NCI-H460 (cell line): ENCODE measurements around the gene MUC5AC. TPM values are rescaled to one million over a fixed set of nuclear protein-coding genes. Genes with fewer than 3 reads are reported as not detected.
"Not testable (repeated sequence)": the region's sequence is repeated elsewhere in the genome, so short reads cannot be mapped to it uniquely, and the experiment has no call there.

ENCODE experiments used
- DNase-seq: peaks from one replicate; pipeline ENCODE4 v3.0.0-alpha.2; 2016; ENCODE audit warnings: low read depth; ENCODE audit errors: extremely low read depth
- total RNA-seq: library from RNA; depleted of rRNA; stranded (reverse); fragments of >200 nt; shearing (Covaris generic); gene quantifications from 2 replicates; pipeline ENCODE4 v1.2.3, GENCODE V29; 2014

MUC5AC gene
- total RNA-seq, 1 experiment from 2014 or later, result not detected

DNA sequence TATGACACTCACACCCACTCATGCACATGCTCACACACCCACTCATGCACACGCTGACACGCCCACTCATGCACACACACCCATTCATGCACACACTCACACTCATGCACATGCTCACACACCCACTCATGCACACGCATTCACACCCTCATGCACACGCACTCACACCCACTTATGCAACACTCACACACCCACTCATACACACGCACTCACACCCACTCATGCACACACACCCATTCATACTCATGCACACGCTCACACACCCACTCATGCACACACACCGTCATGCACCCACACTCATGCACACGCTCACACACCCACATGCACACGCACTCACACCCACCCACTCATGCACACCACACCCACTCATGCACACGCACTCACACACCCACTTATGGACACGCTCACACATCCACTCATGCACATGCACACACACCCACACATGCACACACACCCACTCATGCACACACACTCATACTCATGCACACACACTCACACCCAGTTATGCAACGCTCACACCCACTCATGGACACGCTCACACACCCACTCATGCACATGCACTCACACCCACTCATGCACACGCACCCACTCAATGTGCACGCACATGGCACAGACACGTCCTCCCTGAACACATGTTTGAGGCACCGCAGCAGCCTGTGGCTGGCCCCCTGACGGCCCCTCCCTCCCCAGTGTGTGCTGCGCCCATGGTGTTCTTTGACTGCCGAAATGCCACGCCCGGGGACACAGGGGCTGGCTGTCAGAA is 17.9 kb downstream of the MUC5AC start:
- no peak for DNase-seq

DNA sequence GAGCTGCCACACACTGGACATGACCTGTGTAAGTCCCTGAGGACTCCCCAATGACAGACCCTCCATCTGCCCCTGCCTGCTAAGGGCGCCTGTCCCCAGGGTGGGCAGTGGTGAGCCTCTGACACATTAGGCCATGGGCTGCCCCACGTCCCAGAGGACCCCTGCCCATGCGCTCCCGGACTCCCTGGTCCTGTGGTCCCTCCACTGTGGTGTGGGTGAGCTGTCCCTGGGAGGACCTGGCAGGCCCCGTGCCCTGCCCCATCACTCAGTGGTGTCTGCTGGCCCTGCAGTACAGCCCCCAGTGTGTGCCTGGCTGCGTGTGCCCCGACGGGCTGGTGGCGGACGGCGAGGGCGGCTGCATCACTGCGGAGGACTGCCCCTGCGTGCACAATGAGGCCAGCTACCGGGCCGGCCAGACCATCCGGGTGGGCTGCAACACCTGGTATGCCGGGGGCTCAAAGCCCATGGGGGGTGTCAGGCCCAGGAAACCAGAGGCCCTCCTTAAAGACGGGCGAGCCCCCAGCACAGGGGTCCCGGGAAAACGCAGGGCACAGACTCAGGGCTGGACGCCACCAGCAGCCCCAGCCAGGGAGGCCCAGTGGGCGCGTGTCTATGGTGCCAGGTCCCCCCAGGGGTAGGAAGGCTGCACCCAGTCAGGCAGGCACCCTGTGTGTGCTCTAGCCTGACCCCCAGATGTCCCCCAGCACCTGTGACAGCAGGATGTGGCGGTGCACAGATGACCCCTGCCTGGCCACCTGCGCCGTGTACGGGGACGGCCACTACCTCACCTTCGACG is 18.7 kb downstream of the MUC5AC start:
- DNase-seq, result no peak

DNA sequence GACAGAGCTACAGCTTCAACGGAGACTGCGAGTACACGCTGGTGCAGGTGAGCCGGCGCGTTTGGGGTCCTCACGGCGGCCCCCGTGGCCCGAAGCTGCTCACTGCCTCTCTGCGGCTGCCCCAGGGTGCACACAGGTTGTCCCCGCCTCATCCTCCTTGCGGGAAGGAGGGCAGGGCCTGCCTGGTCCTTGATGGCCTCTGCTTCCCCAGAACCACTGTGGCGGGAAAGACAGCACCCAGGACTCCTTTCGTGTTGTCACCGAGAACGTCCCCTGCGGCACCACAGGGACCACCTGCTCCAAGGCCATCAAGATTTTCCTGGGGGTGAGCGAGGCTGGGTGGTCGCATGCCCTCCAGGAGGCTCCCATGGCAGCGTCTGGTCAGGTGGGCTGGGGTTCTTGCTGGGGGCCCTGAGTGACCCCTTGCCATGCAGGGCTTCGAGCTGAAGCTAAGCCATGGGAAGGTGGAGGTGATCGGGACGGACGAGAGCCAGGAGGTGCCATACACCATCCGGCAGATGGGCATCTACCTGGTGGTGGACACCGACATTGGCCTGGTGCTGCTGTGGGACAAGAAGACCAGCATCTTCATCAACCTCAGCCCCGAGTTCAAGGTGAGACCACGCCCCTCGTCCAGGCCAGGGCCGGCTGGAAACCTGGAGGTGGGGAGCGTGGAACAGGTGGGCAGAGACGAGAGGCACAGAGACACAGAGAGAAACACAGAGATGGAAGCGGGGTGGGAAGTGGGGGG is 19.4 kb downstream of the MUC5AC start:
- no peak for DNase-seq

DNA sequence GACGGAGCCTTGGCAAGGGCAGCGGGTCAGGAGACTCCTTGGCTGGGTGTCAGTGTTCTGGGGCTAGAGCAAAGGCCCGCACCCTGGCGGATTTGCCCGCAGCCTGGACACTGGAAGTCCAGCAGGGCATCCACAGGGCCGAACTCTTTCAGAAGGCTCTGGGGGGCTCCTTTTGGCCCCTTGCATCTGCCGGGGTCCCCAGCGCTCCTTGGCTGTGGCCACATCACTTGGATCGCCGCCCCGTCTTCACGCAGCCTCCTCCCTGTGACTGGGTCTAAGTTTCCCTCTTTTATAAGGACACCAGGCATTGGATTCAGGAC is 20.0 kb downstream of the MUC5AC start:
- no peak for DNase-seq

DNA sequence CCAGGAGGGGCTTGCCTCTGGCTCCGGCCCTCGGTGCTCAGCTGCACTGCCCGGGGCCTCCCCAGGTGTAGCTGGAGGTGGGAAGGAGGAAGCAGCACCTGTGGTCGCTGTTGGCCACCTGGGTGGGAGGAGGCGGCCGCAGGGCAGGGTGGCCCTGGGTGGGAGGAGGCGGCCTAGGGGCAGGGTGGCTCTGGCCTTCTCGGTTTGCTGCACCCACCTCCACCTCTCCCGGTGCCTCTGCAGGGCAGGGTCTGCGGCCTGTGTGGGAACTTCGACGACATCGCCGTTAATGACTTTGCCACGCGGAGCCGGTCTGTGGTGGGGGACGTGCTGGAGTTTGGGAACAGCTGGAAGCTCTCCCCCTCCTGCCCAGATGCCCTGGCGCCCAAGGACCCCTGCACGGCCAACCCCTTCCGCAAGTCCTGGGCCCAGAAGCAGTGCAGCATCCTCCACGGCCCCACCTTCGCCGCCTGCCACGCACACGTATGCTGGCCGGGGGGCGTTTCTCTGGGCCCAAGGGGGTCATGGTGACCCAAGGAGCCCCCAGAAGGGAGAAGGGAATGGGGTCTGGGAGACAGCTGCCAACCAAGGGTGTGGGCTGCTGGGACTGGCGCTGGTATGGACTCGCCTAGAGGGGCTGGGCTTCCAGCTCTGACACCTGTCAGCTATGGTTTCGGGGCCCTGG is 20.6 kb downstream of the MUC5AC start:
- DNase-seq, result no peak

DNA sequence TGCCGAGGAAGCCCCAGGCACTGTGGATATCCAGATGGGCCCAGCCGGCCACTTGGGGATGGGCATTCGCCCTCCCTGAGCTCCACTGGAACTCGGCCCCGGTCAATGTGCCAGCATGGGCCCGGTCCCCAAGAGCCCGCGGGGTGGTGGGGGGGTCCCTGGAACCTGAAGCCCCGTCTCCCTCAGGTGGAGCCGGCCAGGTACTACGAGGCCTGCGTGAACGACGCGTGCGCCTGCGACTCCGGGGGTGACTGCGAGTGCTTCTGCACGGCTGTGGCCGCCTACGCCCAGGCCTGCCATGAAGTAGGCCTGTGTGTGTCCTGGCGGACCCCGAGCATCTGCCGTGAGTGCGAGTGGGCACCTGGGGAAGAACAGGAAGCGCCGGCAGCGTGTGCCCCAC is 21.2 kb downstream of the MUC5AC start:
- DNase-seq, result no peak

DNA sequence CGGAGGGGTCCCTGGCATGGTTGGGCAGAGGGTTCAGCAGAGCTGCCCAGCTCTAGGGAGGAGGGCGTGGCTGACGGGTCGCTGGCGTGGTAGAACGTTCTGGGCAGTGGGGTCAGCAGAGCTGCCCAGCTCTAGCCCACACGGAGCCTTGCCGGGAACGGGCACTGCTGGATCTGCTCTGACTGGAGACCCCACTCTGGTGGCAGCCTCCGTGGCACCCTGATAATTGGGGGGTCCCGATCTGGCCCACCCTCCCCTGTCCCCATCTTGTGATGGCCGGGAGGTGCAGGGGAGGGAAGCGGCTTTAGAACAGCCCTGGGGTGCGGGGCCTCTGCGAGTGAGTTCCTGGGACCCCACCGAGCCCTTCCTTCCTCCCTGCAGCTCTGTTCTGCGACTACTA is 21.9 kb downstream of the MUC5AC start:
- no peak for DNase-seq

DNA sequence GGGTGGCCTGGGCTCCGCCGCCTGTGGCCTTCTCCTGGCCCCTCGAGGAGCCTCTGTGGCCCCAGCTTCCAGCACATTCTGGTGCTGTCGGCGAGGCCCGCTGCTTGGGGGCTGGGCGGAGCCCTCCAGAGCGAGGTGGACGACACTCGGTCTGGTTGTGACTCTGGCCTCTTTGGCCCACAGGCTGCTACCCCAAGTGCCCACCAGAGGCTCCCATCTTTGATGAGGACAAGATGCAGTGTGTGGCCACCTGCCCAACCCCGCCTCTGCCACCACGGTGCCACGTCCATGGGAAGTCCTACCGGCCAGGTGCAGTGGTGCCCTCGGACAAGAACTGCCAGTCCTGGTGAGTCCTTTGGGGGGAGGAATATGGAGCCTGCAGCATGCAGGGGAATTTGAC is 22.4 kb downstream of the MUC5AC start:
- DNase-seq, result no peak

DNA sequence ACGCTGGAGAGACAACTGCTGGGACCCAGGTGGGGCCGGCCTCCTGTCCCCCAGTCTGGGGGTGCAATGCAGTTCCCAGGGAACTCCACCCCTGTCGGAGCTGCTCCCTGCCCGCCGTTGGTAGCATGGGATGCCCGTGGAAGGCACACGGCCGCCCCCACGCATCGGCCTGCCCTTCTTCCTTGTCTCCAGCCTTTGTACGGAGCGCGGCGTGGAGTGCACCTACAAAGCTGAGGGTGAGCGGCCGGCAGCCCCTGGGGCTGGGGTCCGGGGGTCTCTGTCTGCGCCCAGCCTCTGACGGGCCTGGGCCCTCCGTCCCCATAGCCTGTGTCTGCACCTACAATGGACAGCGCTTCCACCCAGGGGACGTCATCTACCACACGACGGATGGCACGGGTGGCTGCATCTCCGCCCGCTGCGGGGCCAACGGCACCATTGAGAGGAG is 23.2 kb downstream of the MUC5AC start:
- no peak for DNase-seq

DNA sequence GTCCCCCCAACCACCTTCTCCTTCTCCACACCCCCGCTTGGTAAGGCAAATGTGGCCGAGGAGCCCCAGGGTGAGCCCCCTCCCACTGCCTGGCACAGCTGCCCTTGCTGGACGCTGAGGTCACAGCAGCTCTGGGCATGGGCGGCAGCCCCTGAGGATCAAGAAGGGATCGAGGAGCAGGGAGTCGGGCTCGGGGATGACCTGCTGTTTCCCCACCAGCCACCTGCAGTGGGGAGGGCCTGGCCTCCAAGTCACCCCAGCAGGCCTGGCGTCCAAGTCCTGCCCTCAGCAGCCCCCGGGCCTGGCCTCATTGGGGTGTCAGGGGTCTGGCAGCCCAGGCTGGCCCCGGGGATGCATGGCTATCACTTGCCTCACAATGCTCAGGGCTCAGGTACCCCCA is 23.7 kb downstream of the MUC5AC start:
- no peak for DNase-seq

DNA sequence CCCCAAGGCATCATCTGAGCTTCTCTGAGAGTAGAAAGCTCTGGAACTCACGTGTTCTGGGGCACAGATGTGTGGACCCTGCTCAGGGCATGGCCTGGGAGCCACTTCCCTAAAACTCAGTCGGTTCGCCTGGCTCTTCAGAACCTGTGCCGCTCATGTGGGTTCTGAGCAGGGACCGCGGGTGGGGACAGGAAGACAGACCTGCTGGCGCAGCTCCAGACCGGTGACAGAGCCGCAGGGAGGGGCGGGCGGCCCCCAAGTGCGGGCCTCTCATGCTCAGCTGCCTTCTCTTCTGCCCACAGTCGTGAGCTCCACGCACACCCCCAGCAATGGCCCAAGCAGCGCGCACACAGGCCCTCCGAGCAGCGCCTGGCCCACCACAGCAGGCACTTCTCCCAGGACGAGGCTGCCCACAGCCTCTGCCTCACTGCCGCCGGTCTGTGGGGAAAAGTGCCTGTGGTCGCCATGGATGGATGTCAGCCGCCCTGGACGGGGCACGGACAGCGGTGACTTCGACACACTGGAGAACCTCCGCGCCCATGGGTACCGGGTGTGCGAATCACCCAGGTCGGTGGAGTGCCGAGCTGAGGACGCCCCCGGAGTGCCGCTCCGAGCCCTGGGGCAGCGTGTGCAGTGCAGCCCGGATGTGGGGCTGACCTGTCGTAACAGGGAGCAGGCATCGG is 24.2 kb downstream of the MUC5AC start:
- no peak for DNase-seq

DNA sequence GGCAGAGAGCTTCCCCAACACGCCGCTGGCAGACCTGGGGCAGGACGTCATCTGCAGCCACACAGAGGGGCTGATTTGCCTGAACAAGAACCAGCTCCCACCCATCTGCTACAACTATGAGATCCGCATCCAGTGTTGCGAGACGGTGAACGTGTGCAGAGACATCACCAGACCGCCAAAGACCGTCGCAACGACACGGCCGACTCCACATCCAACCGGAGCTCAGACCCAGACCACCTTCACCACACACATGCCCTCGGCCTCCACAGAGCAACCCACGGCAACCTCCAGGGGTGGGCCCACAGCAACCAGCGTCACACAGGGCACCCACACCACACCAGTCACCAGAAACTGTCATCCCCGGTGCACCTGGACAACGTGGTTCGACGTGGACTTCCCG is 26.4 kb downstream of the MUC5AC start:
- DNase-seq, result not testable (repeated sequence)

DNA sequence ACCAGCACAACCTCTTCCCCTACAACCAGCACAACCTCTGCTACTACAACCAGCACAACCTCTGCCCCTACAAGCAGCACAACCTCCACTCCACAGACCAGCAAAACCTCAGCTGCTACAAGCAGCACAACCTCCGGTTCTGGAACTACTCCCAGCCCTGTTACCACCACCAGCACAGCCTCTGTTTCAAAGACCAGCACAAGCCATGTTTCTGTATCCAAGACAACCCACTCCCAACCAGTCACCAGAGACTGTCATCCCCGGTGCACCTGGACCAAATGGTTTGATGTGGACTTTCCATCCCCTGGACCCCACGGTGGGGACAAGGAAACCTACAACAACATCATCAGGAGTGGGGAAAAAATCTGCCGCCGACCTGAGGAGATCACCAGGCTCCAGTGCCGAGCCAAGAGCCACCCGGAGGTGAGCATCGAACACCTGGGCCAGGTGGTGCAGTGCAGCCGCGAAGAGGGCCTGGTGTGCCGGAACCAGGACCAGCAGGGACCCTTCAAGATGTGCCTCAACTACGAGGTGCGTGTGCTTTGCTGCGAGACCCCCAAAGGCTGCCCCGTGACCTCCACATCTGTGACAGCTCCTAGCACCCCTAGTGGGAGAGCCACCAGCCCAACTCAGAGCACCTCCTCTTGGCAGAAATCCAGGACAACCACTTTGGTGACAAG is 30.8 kb downstream of the MUC5AC start:
- not testable (repeated sequence) for DNase-seq

DNA sequence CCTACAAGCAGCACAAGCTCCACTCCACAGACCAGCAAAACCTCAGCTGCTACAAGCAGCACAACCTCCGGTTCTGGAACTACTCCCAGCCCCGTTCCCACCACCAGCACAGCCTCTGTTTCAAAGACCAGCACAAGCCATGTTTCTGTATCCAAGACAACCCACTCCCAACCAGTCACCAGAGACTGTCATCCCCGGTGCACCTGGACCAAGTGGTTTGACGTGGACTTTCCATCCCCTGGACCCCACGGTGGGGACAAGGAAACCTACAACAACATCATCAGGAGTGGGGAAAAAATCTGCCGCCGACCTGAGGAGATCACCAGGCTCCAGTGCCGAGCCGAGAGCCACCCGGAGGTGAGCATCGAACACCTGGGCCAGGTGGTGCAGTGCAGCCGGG is 32.1 kb downstream of the MUC5AC start:
- not testable (repeated sequence) for DNase-seq

DNA sequence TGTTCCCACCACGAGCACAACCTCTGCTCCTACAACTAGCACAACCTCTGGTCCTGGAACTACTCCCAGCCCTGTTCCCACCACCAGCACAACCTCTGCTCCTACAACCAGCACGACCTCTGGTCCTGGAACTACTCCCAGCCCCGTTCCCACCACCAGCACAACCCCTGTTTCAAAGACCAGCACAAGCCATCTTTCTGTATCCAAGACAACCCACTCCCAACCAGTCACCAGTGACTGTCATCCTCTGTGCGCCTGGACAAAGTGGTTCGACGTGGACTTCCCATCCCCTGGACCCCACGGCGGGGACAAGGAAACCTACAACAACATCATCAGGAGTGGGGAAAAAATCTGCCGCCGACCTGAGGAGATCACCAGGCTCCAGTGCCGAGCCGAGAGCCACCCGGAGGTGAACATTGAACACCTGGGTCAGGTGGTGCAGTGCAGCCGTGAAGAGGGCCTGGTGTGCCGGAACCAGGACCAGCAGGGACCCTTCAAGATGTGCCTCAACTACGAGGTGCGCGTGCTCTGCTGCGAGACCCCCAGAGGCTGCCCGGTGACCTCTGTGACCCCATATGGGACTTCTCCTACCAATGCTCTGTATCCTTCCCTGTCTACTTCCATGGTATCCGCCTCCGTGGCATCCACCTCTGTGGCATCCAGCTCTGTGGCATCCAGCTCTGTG is 34.2 kb downstream of the MUC5AC start:
- DNase-seq, result not testable (repeated sequence)

DNA sequence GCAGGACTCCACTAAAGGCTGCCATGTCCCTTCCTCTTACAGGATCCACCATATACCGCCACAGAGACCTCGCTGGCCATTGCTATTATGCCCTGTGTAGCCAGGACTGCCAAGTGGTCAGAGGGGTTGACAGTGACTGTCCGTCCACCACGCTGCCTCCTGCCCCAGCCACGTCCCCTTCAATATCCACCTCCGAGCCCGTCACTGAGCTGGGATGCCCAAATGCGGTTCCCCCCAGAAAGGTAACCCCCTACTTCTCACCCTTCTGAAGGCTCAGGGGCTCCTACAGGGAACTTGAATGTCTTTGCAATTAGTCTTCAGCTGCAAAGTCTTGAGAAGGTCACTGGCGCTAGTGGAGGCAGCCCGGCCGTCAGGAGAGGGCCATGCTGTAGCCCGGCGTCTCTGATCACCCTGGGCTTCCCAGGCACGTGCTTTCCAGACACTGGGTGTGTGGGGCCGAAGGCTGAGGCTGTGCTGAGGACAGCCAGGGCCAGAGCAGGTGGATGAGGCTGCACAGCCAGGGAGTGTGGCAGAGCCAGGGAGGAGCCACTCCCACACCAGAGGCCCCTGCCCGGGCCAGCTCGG is 35.1 kb downstream of the MUC5AC start:
- DNase-seq, result no peak

DNA sequence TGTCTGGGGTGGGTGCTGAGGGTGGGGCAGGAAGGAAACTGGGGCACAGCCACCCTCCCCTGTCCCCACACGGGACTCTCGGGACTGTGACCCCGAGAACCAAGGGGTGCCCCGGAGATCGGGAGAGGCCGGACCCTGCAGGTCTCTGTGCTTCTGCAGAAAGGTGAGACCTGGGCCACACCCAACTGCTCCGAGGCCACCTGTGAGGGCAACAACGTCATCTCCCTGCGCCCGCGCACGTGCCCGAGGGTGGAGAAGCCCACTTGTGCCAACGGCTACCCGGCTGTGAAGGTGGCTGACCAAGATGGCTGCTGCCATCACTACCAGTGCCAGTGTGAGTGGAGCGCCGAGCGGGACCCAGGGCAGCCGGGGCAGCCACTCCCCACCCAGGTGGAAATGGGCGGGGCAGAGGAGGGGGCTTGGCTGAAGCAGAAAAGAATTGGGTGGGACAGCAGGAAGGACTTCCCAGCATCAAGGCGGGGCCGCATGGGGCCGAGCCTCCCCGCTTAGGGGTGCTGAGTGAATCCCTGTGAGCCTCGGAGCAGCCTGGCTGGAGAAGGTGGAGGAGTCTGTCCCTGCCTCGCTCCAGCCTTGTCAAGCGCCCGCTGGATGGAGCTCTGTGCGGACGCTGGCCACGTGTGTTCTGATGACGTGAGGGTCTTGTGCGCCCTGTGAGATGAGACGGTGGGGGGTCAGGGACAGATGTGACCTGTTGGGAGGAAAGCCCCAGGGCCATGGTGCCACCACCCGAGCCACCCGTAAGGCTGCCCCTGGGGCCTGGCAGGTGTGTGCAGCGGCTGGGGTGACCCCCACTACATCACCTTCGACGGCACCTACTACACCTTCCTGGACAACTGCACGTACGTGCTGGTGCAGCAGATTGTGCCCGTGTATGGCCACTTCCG is 35.8 kb downstream of the MUC5AC start:
- DNase-seq, result no peak
